Measurements from ENCODE around the gene RNASEH1. TPM values are rescaled to one million over a fixed set of nuclear protein-coding genes. Genes with fewer than 3 reads are reported as not detected.

RNASEH1 gene
- total and polyA plus RNA-seq, 2 experiments from 2014 or later, result 33.2 to 40.7 TPM

DNA sequence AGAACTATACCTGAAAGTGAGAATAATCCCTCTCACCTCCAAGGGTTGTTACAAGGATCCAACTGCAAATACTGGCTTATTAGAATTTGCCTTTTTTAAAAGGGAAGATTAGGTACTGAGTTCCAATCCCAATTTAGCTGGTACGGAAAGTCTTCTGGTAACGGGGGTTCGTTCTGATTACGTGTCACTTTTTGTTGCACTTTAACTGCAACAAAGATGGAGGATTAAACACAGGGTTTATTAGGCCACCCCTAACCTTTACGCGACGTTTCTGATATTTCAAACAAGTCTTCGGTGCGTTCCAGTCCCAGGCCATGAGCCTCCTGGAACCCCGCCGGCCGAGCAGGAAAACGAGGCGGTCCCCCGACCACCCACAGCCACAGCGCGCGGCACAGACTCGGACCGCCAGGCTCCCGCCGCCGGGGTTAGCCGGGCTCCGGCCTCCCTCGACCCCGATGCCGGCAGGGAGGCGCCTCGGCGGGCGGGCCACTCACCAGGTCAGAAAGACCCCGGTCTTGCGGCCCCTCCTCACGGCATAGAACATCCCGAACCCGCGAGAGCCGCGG lies 411 bp downstream of the RNASEH1 start:
- Histone ChIP-seq H3K4me3 (peak overlapping the region; percentile 87), H2AFZ (0 out of 2 replicates have a peak overlapping the region, but pooled peaks have one; percentile 16), H3K4me1 (ENCODE audit: insufficient read depth) (peaks cover 10% of the 10 kb centered on the region), H3K27me3 (ENCODE audit: insufficient read depth) (no peaks in the 10 kb centered on the region), H3K36me3 (ENCODE audit: insufficient read depth) (peaks cover 44% of the 10 kb centered on the region), H4K20me1 (replicated peaks; ENCODE audit: insufficient read depth) (peaks cover 18% of the 10 kb centered on the region; the same call in 1 of the 2 replicates), H3K79me2 (replicated peaks; ENCODE audit: insufficient read depth) (peaks cover 67% of the 10 kb centered on the region), H3K4me2 (peak overlapping the region; percentile 89), H3F3A (replicated peaks; ENCODE audit: low read depth) (peaks cover 9% of the 10 kb centered on the region; the same call in 1 of the 2 replicates), H3K27ac (ENCODE audit: low read depth) (peak overlapping the region; percentile 95), H3K9me2 (ENCODE audit: insufficient read depth) (no peaks in the 10 kb centered on the region)
- H3K27me3 Mint-ChIP-seq (ENCODE audit: insufficient read depth, low read depth, poor library complexity), result peaks cover 5% of the 10 kb centered on the region
- no peak for DNase-seq (ENCODE audit: low spot score)
- H3K27ac Mint-ChIP-seq, result peak overlapping the region; percentile 96
- H3K4me1 Mint-ChIP-seq, result peaks cover 6% of the 10 kb centered on the region
- no peaks in the 10 kb centered on the region for H3K9me3 Mint-ChIP-seq
- no peak for TF ChIP-seq EZH2phosphoT487 (IDR thresholded peaks at IDR 0.05; ENCODE audit: unreplicated experiment)
- no peak for TF ChIP-seq CREB1 (CRISPR knock-in tag; IDR thresholded peaks at IDR 0.05; ENCODE audit: low read depth)
- TF ChIP-seq ZNF114 (CRISPR knock-in tag; IDR thresholded peaks at IDR 0.05), result no peak
- no peak for TF ChIP-seq ZNF331 (CRISPR knock-in tag; IDR thresholded peaks at IDR 0.05; ENCODE audit: low read depth)
- TF ChIP-seq CTCF (conservative IDR thresholded peaks at IDR 0.05; ENCODE audit: low read depth in 2 of 2), result no peak
- TF ChIP-seq POLR2AphosphoS5 (IDR thresholded peaks at IDR 0.05; ENCODE audit: low read depth), result no peak
- TF ChIP-seq ETS1 (IDR thresholded peaks at IDR 0.05), result no peak
- TF ChIP-seq JUNB (IDR thresholded peaks at IDR 0.05; ENCODE audit: unreplicated experiment), result no peak
- TF ChIP-seq NANOG (IDR thresholded peaks at IDR 0.05; ENCODE audit: borderline replicate concordance), result no peak
- TF ChIP-seq EZH2 (IDR thresholded peaks at IDR 0.05; ENCODE audit: low read depth, unreplicated experiment), result no peak
- TF ChIP-seq REST (IDR thresholded peaks at IDR 0.05; ENCODE audit: unreplicated experiment), result no peak
- no peak for TF ChIP-seq STAT1 (IDR thresholded peaks at IDR 0.05; ENCODE audit: unreplicated experiment)
- no peak for TF ChIP-seq ZNF462 (CRISPR knock-in tag; IDR thresholded peaks at IDR 0.05)
- peaks cover 65% of the 10 kb centered on the region for H3K36me3 Mint-ChIP-seq (ENCODE audit: low read depth)
- H3K4me3 Mint-ChIP-seq, result peak overlapping the region; percentile 91
- peak; percentile 34 for ATAC-seq

All from GM23338 (cell line).